Stimulated activated CD8-positive, alpha-beta memory T cell treated with anti-CD3 and anti-CD28 coated beads, Interleukin-4, amount 100 ng/mL, for 48 hours (primary cell): ENCODE data around the gene DEUP1.
"Not testable (repeated sequence)": the region's sequence is repeated elsewhere in the genome, so short reads cannot be mapped to it uniquely, and the experiment has no call there.

Source experiments
- DNase-seq: peaks from one replicate; pipeline ENCODE4 v3.0.0-alpha.2; 2020

DEUP1 gene

GRCh38 chr11:93330446-93330984 lies at the start of gene DEUP1:
TSS of gene DEUP1 (plus strand) at chr11:93330742. CDS start at chr11:93332260, 1,518 bp downstream.
- DNase-seq: peak; percentile 27

GRCh38 chr11:93285430-93285829 lies 45.1 kb upstream of the DEUP1 start:
- no peak for DNase-seq

GRCh38 chr11:93287434-93287833 lies 43.1 kb upstream of the DEUP1 start:
- no peak for DNase-seq

GRCh38 chr11:93288079-93288478 lies 42.5 kb upstream of the DEUP1 start:
- DNase-seq: no peak

GRCh38 chr11:93288767-93289166 lies 41.8 kb upstream of the DEUP1 start:
- no peak for DNase-seq

GRCh38 chr11:93289782-93290463 lies 40.6 kb upstream of the DEUP1 start:
- no peak for DNase-seq

- no peak for DNase-seq
These were observed 39.4 kb upstream of the DEUP1 start for GRCh38 chr11:93291110-93291509.

- DNase-seq: no peak
These were observed 38.6 kb upstream of the DEUP1 start for GRCh38 chr11:93291898-93292297.

GRCh38 chr11:93295921-93296575 lies 34.5 kb upstream of the DEUP1 start:
- no peak for DNase-seq

GRCh38 chr11:93303689-93304088 lies 26.9 kb upstream of the DEUP1 start:
- DNase-seq: no peak

- DNase-seq: not testable (repeated sequence)
These were observed 16.1 kb upstream of the DEUP1 start for GRCh38 chr11:93314399-93314798.

- no peak for DNase-seq
These were observed 11.2 kb upstream of the DEUP1 start for GRCh38 chr11:93319224-93319839.

GRCh38 chr11:93320230-93320629 lies 10.3 kb upstream of the DEUP1 start:
- no peak for DNase-seq

GRCh38 chr11:93322207-93322606 lies 8.3 kb upstream of the DEUP1 start:
- no peak for DNase-seq

- DNase-seq: no peak
These were observed 6.8 kb upstream of the DEUP1 start for GRCh38 chr11:93323747-93324146.

- DNase-seq: no peak
These were observed 6.0 kb upstream of the DEUP1 start for GRCh38 chr11:93324500-93324899.

GRCh38 chr11:93326681-93327080 lies 3.9 kb upstream of the DEUP1 start:
- no peak for DNase-seq

- DNase-seq: no peak
These were observed 551 bp upstream of the DEUP1 start for GRCh38 chr11:93329936-93330445.

- DNase-seq: no peak
These were observed 9.7 kb downstream of the DEUP1 start for GRCh38 chr11:93340223-93340622.

- DNase-seq: no peak
These were observed 14.4 kb downstream of the DEUP1 start for GRCh38 chr11:93344855-93345333.

- no peak for DNase-seq
These were observed 18.4 kb downstream of the DEUP1 start for GRCh38 chr11:93348930-93349329.

GRCh38 chr11:93350835-93351234 lies 20.3 kb downstream of the DEUP1 start:
- no peak for DNase-seq

- no peak for DNase-seq
These were observed 28.9 kb downstream of the DEUP1 start for GRCh38 chr11:93359396-93359795.

- no peak for DNase-seq
These were observed 30.9 kb downstream of the DEUP1 start for GRCh38 chr11:93361435-93361834.
